ENCODE results near the gene ZNF793.
A peak's percentile ranks its signal among the peaks of the same experiment; 100 is the strongest.

The ZNF793 gene

DNA sequence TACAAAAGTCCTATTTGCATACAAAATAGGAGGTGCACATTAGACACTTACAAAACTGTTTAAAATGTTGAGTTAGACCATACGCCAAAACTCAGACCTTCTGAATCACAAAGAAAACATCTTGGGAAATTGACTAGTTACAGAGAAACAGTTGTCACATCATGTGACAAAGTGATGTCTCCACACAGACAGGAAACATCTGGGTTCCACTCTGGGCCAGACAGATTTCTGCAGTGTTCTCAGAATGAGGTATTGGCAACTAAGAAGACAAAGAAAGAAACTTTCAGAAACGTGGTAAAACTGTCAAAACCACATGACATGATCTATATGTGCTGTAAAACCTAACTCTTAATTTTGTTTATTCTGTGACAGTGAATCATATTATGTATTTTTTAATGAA is 6.7 kb downstream of the ZNF793 start:
- TF ChIP-seq CTCF (conservative IDR thresholded peaks at IDR 0.05; ENCODE audit: low read depth, low read length) = no peak
- H3K4me3 ChIP-seq (ENCODE audit: low read depth, low read length) = no peak overlapping the region
- no peak for DNase-seq (ENCODE audit: low read depth)

- no peak for TF ChIP-seq CTCF (conservative IDR thresholded peaks at IDR 0.05; ENCODE audit: low read depth, low read length)
- no peak overlapping the region for H3K4me3 ChIP-seq (ENCODE audit: low read depth, low read length)
- DNase-seq (ENCODE audit: low read depth) = peak; percentile 17
Observed at GRCh38 chr19:37519890-37520289, 13.2 kb downstream of the ZNF793 start.

GRCh38 chr19:37537391-37537947 is 30.7 kb downstream of the ZNF793 start:
- DNase-seq (ENCODE audit: low read depth) = peak; percentile 13
- H3K4me3 ChIP-seq (ENCODE audit: low read depth, low read length) = no peak overlapping the region
- no peak for TF ChIP-seq CTCF (conservative IDR thresholded peaks at IDR 0.05; ENCODE audit: low read depth, low read length)

GRCh38 chr19:37551129-37551993 is 44.6 kb downstream of the ZNF793 start:
- peak; percentile 72 for TF ChIP-seq CTCF (conservative IDR thresholded peaks at IDR 0.05; ENCODE audit: low read depth, low read length)
- peak overlapping the region; percentile 87 for H3K4me3 ChIP-seq (ENCODE audit: low read depth, low read length)
- peak; percentile 78 for DNase-seq (ENCODE audit: low read depth)

- no peak for TF ChIP-seq CTCF (conservative IDR thresholded peaks at IDR 0.05; ENCODE audit: low read depth, low read length)
- no peak overlapping the region for H3K4me3 ChIP-seq (ENCODE audit: low read depth, low read length)
- no peak for DNase-seq (ENCODE audit: low read depth)
Observed at GRCh38 chr19:37563518-37563917, 56.8 kb downstream of the ZNF793 start.

DNA sequence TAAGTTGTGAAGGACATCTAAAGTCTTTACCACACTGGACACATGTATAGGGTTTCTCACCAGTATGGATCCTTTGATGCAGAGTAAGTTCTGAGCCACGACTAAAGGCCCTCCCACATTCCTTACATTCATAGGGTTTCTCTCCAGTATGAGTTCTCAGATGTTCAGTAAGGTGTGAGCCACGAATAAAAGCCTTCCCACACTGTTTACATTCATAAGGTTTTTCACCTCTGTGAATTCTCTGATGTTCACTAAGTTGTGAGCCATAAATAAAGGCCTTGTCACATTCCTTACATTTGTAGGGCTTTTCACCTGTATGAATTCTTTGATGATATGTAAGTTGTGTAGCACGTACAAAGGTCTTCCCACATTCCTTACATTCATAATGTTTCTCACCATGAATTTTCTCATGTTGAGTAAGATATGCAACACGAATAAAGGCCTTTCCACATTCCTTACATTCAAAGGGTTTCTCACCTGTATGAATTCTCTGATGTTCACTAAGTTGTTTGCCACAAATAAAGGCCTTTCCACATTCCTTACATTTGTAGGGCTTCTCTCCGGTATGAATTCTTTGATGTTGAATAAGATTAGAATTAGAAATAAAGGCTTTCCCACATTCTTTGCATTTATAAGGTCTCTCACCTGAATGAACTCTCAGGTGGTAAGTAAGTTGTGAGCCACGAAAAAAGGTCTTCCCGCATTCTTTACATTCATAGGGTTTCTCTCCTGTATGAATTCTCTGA is 58.1 kb downstream of the ZNF793 start:
- no peak for DNase-seq (ENCODE audit: low read depth)
- no peak for TF ChIP-seq CTCF (conservative IDR thresholded peaks at IDR 0.05; ENCODE audit: low read depth, low read length)
- H3K4me3 ChIP-seq (ENCODE audit: low read depth, low read length) = no peak overlapping the region
